HG03064 (cell line): Measurements from ENCODE around the gene HPSE2.
"Not testable (repeated sequence)": the region's sequence is repeated elsewhere in the genome, so short reads cannot be mapped to it uniquely, and the experiment has no call there.

Experiments
- ATAC-seq: cut with Tn5 transposase; IDR thresholded peaks from one replicate; pipeline ENCODE4 v1.9.1; 2021; ENCODE audit warnings: low read depth; ENCODE audit not compliant: unreplicated experiment

HPSE2 gene

GRCh38 chr10:99235658-99236626 lies at the start of gene HPSE2:
Gene HPSE2, minus strand, starts transcription at chr10:99235852.
- ATAC-seq = no peak

GRCh38 chr10:99280472-99280871 lies 44.8 kb upstream of the HPSE2 start:
- ATAC-seq = peak; percentile 67

- ATAC-seq = no peak
Observed at GRCh38 chr10:99279626-99280111, 44.0 kb upstream of the HPSE2 start.

- no peak for ATAC-seq
Observed at GRCh38 chr10:99276848-99277486, 41.3 kb upstream of the HPSE2 start.

DNA sequence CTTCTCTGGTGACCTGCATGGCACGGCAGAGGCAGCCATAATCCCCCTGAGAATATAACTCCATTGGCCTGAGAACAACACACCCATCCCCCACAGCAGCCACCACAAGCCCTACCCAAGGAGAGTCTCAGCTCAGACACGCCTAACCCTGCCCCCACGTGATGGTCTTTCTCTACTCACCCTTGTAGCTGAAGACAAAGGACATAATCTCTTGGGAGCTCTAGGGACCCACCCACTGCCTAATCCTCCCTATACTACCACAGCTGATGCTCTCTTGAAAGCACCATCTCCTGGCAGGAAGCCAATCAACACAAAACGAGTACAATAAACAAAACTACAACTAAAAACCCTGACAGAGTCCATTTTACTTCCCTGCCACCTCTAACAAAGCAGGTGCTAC lies 30.7 kb upstream of the HPSE2 start:
- ATAC-seq = no peak

DNA sequence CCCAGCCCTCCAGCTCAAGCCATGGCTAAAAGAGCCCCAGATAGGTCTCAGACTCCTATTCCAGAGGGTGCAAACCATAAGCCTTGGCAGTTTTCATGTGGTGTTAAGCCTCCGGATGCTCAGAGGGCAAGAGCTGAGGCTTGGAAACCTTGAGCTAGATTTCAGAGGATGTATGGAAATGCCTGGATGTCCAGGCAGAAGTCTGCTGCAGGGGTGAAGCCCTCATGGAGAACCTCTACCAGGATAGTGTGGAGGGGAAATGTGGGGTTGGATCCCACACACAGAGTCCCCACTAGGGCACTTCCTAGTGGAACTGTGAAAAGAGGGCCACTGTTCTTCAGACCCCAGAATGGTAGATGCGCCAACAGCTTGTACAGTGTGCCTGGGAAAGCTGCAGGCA lies 13.2 kb upstream of the HPSE2 start:
- ATAC-seq = no peak

DNA sequence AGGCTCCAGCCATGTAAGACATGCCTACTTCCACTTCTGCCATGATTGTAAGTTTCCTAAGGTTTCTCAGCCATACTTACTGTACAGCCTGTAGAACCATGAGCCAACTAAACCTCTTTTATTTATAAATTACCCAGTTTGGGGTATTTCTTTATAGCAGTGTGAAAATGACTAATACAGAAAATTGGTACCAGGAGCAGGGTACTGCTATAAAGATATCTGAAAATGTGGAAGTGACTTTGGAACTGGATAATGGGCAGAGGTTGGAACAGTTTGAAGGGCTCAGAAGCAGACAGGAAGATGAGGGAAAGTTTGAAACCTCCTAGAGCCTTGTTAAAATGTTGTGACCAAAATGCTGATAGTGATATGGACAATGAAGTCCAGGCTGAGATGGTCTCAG lies 12.2 kb upstream of the HPSE2 start:
- ATAC-seq = not testable (repeated sequence)

DNA sequence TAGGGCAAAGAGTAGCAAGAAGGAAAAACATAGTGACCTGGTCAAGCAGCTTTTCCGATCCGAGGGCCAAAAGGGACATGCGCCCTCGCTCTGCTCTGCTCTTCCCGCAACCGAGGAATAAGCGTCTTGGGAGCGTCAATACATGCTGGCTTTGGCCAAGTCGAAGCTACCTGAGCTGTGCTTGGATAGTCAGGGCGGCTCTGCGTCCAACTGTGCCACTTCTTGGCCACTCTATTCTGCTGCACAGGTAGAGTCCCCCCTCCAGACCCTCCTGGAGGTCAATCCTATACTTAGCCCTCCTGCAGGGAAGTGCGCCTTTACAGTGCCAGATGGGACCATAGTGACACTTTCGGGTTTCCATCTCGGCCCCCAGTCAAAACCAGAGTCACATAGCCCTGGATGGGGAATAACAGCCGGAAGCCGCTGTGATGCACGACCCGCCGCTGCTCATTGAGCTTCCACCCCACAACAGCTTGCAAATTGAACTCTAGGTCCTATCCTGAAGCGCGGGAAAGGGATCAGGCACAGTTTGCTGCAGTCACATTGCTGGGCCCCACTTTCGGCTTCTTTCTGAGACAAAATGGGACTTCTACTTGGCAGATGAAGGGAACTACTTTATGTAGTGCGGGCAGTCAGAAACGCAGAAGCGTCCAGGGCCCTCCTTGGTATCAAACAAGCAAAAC lies 1.1 kb upstream of the HPSE2 start:
- ATAC-seq = no peak

DNA sequence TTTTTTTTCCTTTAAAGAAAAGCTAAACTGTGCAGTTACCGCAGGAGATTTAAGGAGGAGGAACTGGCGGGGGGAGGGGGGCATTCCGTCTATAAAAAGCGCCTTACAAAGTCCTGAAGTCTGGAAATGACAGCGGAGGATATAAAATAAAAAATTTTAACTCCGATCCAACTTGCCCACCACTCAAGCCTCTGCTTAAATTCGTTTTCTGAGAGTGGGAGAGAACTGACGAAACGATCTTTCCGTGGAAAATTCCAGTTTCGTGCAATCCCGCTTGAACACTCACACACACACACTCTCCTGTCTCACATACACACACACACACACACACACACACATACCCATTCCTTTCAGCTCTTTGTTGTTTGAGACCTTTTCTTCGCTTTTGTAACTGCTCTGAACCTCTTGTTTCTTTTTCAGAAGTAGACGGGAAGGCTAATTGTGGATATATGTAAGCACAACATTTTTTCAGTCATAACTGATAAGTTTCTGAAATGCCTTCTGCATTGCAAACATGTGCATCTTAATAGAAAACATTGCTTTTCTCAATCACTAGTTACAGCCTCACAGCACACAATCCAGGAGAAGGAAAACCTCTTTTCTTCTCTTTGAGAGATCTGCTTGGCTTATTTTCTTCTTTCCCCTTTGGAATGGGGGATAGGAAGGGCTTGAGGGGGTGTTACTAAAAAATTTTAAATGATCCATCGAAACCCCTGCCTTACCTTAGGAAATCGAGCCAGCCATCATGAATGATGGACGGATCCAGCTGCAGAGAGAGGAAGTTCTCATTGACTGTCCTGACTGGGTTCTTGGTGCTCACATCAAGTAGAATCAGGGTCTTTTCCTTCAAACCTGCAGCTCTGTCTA lies 628 bp downstream of the HPSE2 start:
- no peak for ATAC-seq

- peak; percentile 92 for ATAC-seq
Observed at GRCh38 chr10:99234041-99234790, 1.4 kb downstream of the HPSE2 start.

DNA sequence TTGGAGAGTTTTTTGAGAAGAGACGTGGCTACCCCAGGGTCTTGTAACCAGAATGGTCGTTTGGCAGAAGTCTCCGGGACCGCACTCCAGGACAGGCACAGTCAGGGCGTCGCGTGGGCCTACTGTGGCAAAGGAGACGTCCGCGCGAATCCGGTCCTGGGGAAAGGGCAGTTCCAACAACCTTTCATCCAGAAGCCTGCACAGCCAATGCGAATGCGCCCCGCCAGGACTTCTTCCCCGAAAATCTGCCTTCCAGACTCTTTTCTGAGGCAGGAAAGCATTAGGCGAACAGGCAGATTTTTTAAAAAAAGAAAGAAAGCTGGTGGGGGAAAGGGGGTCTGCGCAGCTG lies 2.0 kb downstream of the HPSE2 start:
- ATAC-seq = no peak

- ATAC-seq = no peak
Observed at GRCh38 chr10:99233000-99233688, 2.5 kb downstream of the HPSE2 start.

DNA sequence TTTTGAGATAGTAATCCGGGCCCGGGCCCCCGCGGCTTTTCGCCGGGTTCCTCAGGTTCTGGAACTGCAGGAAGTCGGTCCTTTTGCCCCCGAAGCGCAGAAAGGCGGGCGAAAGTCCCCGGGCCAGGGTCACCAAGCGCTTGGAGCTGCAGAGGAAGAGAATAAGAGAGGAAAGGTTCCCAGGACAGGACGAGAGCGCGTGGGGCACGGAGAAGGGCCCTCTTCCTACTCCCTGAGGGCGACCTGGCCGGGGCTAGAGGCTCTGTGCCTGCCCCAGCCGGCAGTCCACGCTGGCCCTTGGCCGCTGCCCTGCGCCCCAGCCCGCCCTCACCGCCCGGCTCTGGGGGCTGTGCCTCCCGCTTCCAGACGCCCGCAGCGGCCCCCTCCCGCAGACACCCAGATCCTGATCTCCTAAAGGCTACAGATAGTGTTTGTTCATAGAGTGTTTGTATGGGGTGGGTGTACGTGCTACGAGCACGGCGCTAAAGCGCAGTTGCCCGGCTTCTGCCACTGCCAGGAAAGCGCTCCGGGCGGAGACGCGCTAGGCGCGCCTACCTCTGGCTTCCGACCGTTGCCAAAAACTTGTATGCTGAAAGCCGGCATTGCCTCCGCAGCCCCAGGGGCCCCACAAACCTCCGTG lies 3.2 kb downstream of the HPSE2 start:
- no peak for ATAC-seq

- ATAC-seq = no peak
Observed at GRCh38 chr10:99224766-99225165, 10.9 kb downstream of the HPSE2 start.

- ATAC-seq = no peak
Observed at GRCh38 chr10:99207340-99207739, 28.3 kb downstream of the HPSE2 start.

GRCh38 chr10:99203310-99203709 lies 32.3 kb downstream of the HPSE2 start:
- no peak for ATAC-seq

DNA sequence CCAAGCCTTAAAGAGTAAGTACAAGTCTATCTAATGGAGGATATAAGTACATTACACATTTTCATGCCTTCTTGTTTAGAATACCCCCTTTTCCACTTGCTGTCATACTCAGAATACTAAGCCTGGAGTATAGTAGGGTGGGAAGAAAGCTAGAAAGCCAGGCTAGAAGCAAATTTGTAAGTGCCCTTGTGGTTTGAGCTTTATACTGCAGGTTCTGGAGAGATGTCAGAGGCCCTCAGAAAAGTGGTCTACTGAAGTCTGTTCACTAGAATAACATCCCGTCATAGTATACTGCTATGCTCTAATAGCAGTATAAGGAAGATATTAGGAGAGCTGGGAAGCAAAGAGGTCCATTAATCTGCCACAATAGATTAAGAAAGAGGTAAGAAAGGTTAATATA lies 62.7 kb downstream of the HPSE2 start:
- ATAC-seq = no peak

GRCh38 chr10:99172128-99172738 lies 63.4 kb downstream of the HPSE2 start:
- no peak for ATAC-seq
